IMR-90 (cell line): ENCODE results near the gene NGFR. TPM values are rescaled to one million over a fixed set of nuclear protein-coding genes. Genes with fewer than 3 reads are reported as not detected.

ENCODE experiments used
- ATAC-seq: fragments of 200-7000 bp; cut with Tn5 transposase; 2 replicates; pipeline ENCODE4 v1.9.1; 2020; ENCODE audit warnings: low read depth, mild to moderate bottlenecking, moderate library complexity
- BruUV-seq: library from RNA; stranded (reverse); fragments of 400-500 nt; replicated peaks from 2 replicates; lab custom pipeline; 2021; lab: Mats Ljungman, UMichigan
- CTCF ChIA-PET: fragments of 300-600 bp; formaldehyde crosslinking; extraction: SDS; loops from one replicate; lab custom pipeline; 2021; ENCODE audit warnings: antibody characterized with exemption; lab: Yijun Ruan, JAX
- POLR2A ChIA-PET: fragments of 300-600 bp; sonication (Branson Sonifier 250); formaldehyde crosslinking; loops from one replicate; lab custom pipeline; 2022; ENCODE audit warnings: antibody characterized with exemption; ENCODE audit not compliant: unreplicated experiment; lab: Charles Lee
- DNase-seq: peaks from one replicate; pipeline ENCODE4 v3.0.0; 2013
- H2AFZ ChIP-seq: replicated peaks from 2 replicates; pipeline ENCODE3; 2013; ENCODE audit warnings: low read length, mild to moderate bottlenecking; ENCODE audit not compliant: poor library complexity
- H2AK5ac ChIP-seq: 2 replicates; pipeline ENCODE4 v1.6.1; 2013; ENCODE audit warnings: low read depth, low read length, inconsistent platforms
- H2AK9ac ChIP-seq: replicated peaks from 2 replicates; pipeline ENCODE3; 2013; ENCODE audit warnings: mild to moderate bottlenecking, low read depth, low read length, moderate library complexity; ENCODE audit not compliant: poor library complexity
- H2BK120ac ChIP-seq: 2 replicates; pipeline ENCODE4 v1.6.1; 2013; ENCODE audit warnings: low read depth, low read length, inconsistent platforms
- H2BK15ac ChIP-seq: 3 replicates; pipeline ENCODE4 v1.6.1; 2013; ENCODE audit warnings: low read depth, low read length, inconsistent platforms
- H2BK20ac ChIP-seq: 2 replicates; pipeline ENCODE4 v1.6.1; 2013; ENCODE audit warnings: low read depth, mild to moderate bottlenecking, inconsistent platforms, low read length, moderate library complexity
- H2BK5ac ChIP-seq: 2 replicates; pipeline ENCODE4 v1.6.1; 2013; ENCODE audit warnings: mild to moderate bottlenecking, low read depth, low read length, inconsistent platforms; ENCODE audit not compliant: poor library complexity, severe bottlenecking
- H3K14ac ChIP-seq: replicated peaks from 2 replicates; pipeline ENCODE4 v1.6.1; 2013; ENCODE audit warnings: low read depth, low read length, inconsistent platforms
- H3K18ac ChIP-seq: 2 replicates; pipeline ENCODE4 v1.6.1; 2013; ENCODE audit warnings: low read depth, low read length, control low read depth
- H3K23ac ChIP-seq: 2 replicates; pipeline ENCODE4 v1.6.1; 2013; ENCODE audit warnings: low read depth, low read length, inconsistent platforms
- H3K27ac ChIP-seq: 2 replicates; pipeline ENCODE4 v1.5.1; 2013; ENCODE audit warnings: mild to moderate bottlenecking, control low read depth, low read length; ENCODE audit not compliant: insufficient read depth
- H3K27me3 ChIP-seq: 2 replicates; pipeline ENCODE4 v1.6.1; 2013; ENCODE audit warnings: low read length; ENCODE audit not compliant: control insufficient read depth, insufficient read depth
- H3K36me3 ChIP-seq: 2 replicates; pipeline ENCODE4 v1.6.1; 2013; ENCODE audit warnings: low read length, mixed read lengths; ENCODE audit not compliant: control insufficient read depth, insufficient read depth
- H3K4ac ChIP-seq: 2 replicates; pipeline ENCODE4 v1.6.1; 2013; ENCODE audit warnings: low read depth, low read length, inconsistent platforms
- H3K4me1 ChIP-seq: 2 replicates; pipeline ENCODE4 v1.6.1; 2013; ENCODE audit warnings: low read length, mixed read lengths; ENCODE audit not compliant: control insufficient read depth, insufficient read depth
- H3K4me2 ChIP-seq: 2 replicates; pipeline ENCODE4 v1.6.1; 2013; ENCODE audit warnings: low read depth, mild to moderate bottlenecking, control low read depth, low read length, moderate library complexity
- H3K4me3 ChIP-seq: 2 replicates; pipeline ENCODE4 v1.5.1; 2013; ENCODE audit warnings: low read depth, mild to moderate bottlenecking, control low read depth, low read length, moderate library complexity; ENCODE audit not compliant: insufficient read depth
- H3K56ac ChIP-seq: 2 replicates; pipeline ENCODE4 v1.6.1; 2013; ENCODE audit warnings: low read length, inconsistent platforms; ENCODE audit not compliant: insufficient read depth; ENCODE audit errors: extremely low read depth
- H3K79me1 ChIP-seq, 2 experiments: 2 replicates each; pipeline ENCODE4 v1.6.1; 2013; ENCODE audit warnings: low read length in 2 of 2, inconsistent platforms in 1 of 2, low read depth in 1 of 2
- H3K9ac ChIP-seq: 2 replicates; pipeline ENCODE4 v1.6.1; 2013; ENCODE audit warnings: low read depth, low read length, control low read depth
- H3K9me1 ChIP-seq: 2 replicates; pipeline ENCODE4 v1.6.1; 2013; ENCODE audit warnings: low read length, inconsistent platforms; ENCODE audit not compliant: insufficient read depth
- H3K9me3 ChIP-seq: 2 replicates; pipeline ENCODE4 v1.6.1; 2013; ENCODE audit warnings: low read length; ENCODE audit not compliant: control insufficient read depth, insufficient read depth
- H4K20me1 ChIP-seq: 2 replicates; pipeline ENCODE4 v1.6.1; 2013; ENCODE audit warnings: low read length, inconsistent platforms; ENCODE audit not compliant: insufficient read depth
- H4K5ac ChIP-seq: 2 replicates; pipeline ENCODE4 v1.6.1; 2013; ENCODE audit warnings: mild to moderate bottlenecking, low read depth, low read length, control low read depth
- H4K8ac ChIP-seq, 2 experiments: 2 replicates each; pipeline ENCODE4 v1.6.1; 2013; ENCODE audit warnings: low read depth in 2 of 2, low read length in 2 of 2, control low read depth in 1 of 2, inconsistent platforms in 1 of 2
- H4K91ac ChIP-seq: 2 replicates; pipeline ENCODE4 v1.6.1; 2013; ENCODE audit warnings: low read depth, low read length, inconsistent platforms; ENCODE audit not compliant: insufficient read depth
- BHLHE40 ChIP-seq: fragments of 150-350 bp; IDR thresholded peaks from 2 replicates; pipeline ENCODE4 v1.6.1; 2016; ENCODE audit warnings: mild to moderate bottlenecking, low read depth, low read length
- CHD1 ChIP-seq: IDR thresholded peaks from 2 replicates; pipeline ENCODE4 v1.6.1; 2012; ENCODE audit warnings: low read depth, low read length, improper control_type of control experiment
- ELK1 ChIP-seq: fragments of 150-350 bp; IDR thresholded peaks from 2 replicates; pipeline ENCODE4 v1.6.1; 2016; ENCODE audit warnings: low read depth, mild to moderate bottlenecking, low read length, moderate library complexity, borderline replicate concordance
- FOS ChIP-seq: fragments of 150-350 bp; IDR thresholded peaks from 2 replicates; pipeline ENCODE4 v1.6.1; 2016; ENCODE audit warnings: low read depth, low read length
- MAZ ChIP-seq: IDR thresholded peaks from 2 replicates; pipeline ENCODE4 v1.6.1; 2012; ENCODE audit warnings: low read depth, mild to moderate bottlenecking, low read length, improper control_type of control experiment, moderate library complexity, borderline replicate concordance
- MXI1 ChIP-seq: IDR thresholded peaks from 2 replicates; pipeline ENCODE4 v1.6.1; 2012; ENCODE audit warnings: low read depth, mild to moderate bottlenecking, low read length, moderate library complexity, borderline replicate concordance
- POLR2A ChIP-seq: IDR thresholded peaks from 2 replicates; pipeline ENCODE4 v1.6.1; 2012; ENCODE audit warnings: mild to moderate bottlenecking, low read depth, low read length
- RCOR1 ChIP-seq: IDR thresholded peaks from 2 replicates; pipeline ENCODE4 v1.6.1; 2012; ENCODE audit warnings: mild to moderate bottlenecking, low read length, improper control_type of control experiment; ENCODE audit not compliant: insufficient replicate concordance
- RFX5 ChIP-seq: IDR thresholded peaks from 2 replicates; pipeline ENCODE4 v1.8.0; 2012; ENCODE audit warnings: low read depth, mild to moderate bottlenecking, low read length, moderate library complexity
- SMC3 ChIP-seq: fragments of 150-350 bp; IDR thresholded peaks from 2 replicates; pipeline ENCODE4 v1.6.1; 2016; ENCODE audit warnings: low read depth, mild to moderate bottlenecking, antibody characterized with exemption, low read length, moderate library complexity
- USF2 ChIP-seq: fragments of 150-350 bp; IDR thresholded peaks from 2 replicates; pipeline ENCODE4 v1.6.1; 2017; ENCODE audit warnings: mild to moderate bottlenecking, antibody characterized with exemption, low read length, low read depth
- WGBS, 2 experiments: methylation state at CpG; one replicate each; pipeline versions ENCODE4 v1.1.5 to v1.1.7; 2013; ENCODE audit warnings: missing lambda C conversion rate in 2 of 2; ENCODE audit not compliant: insufficient read length in 1 of 2; ENCODE audit errors: extremely low coverage in 2 of 2; 5-methylcytosine and 5-hydroxymethylcytosine counted together
- dilution Hi-C: fragments of 300-500 bp; cut with HindIII; formaldehyde crosslinking; loops from one replicate; pipeline ENCODE4 v1.14.3; 2018; ENCODE audit warnings: low sequenced_read_pairs; ENCODE audit not compliant: unreplicated experiment
- in situ Hi-C: fragments of 300-500 bp; cut with MboI; formaldehyde crosslinking; loops from 3 replicates; pipeline ENCODE4 v1.14.3; 2019; ENCODE audit warnings: low sequenced_read_pairs, inconsistent platforms, mixed read lengths
- intact Hi-C: fragments of 100-400 bp; cut with micrococcal nuclease; formaldehyde crosslinking; loops from 2 replicates; pipeline ENCODE4 v1.10.0; 2022
- polyA plus RNA-seq, 3 experiments: library from polyadenylated mRNA; depleted of rRNA; stranded (reverse); fragments of >200 nt; gene quantifications; 2 replicates each; pipeline ENCODE4 v1.2.3, GENCODE V29; 2012; ENCODE audit warnings: low replicate concordance in 1 of 3
- total RNA-seq: library from RNA; depleted of rRNA; stranded (reverse); fragments of >200 nt; gene quantifications from 2 replicates; pipeline ENCODE4 v1.2.3, GENCODE V29; 2012

Gene NGFR
- total and polyA plus RNA-seq, 2 of the 4 experiments (the other 2 are of a cell fraction) = 0.15 to 0.18 TPM

GRCh38 chr17:49513044-49513395 is 17.9 kb downstream of the NGFR start:
- H3K18ac ChIP-seq = no peak overlapping the region
- H3K14ac ChIP-seq = no peak overlapping the region
- DNase-seq = no peak
- no peak overlapping the region for H3K56ac ChIP-seq
- WGBS, 2 experiments = 67% methylated on average over 3 of the region's 6 CpGs; no CpG with 5 or more reads in 1 of the 2 experiments
- intact Hi-C loops = no loop called here
- H2AK9ac ChIP-seq = no peak overlapping the region
- in situ Hi-C loops = no loop called here
- dilution Hi-C loops = no loop called here
- no peak overlapping the region for H2BK20ac ChIP-seq
- no peaks in the 10 kb centered on the region for H3K9me3 ChIP-seq
- H3K36me3 ChIP-seq = no peaks in the 10 kb centered on the region
- no peak overlapping the region for H4K5ac ChIP-seq
- H4K91ac ChIP-seq = no peak overlapping the region
- no peak overlapping the region for H3K4me2 ChIP-seq
- no peaks in the 10 kb centered on the region for H4K20me1 ChIP-seq
- H3K4ac ChIP-seq = no peak overlapping the region
- H3K4me1 ChIP-seq = peaks cover 13% of the 10 kb centered on the region
- H2AFZ ChIP-seq = no peak overlapping the region
- TF ChIP-seq CHD1 = no peak
- no peak for TF ChIP-seq RCOR1
- no peak for TF ChIP-seq MXI1
- no peak for TF ChIP-seq POLR2A
- no peak for TF ChIP-seq ELK1
- no peak for TF ChIP-seq USF2
- no peak for TF ChIP-seq SMC3
- TF ChIP-seq FOS = no peak
- no peak for TF ChIP-seq RFX5
- no peak for TF ChIP-seq MAZ
- no peak for TF ChIP-seq BHLHE40
- no peak overlapping the region for H3K27ac ChIP-seq
- no peak for ATAC-seq
- no peaks in the 10 kb centered on the region for H3K79me1 ChIP-seq
- no TSS peak for BruUV-seq
- H2AK5ac ChIP-seq = no peak overlapping the region
- H3K23ac ChIP-seq = no peak overlapping the region
- H2BK5ac ChIP-seq = no peak overlapping the region
- H2BK15ac ChIP-seq = no peak overlapping the region
- no peak overlapping the region for H3K9ac ChIP-seq
- H3K4me3 ChIP-seq = no peak overlapping the region
- peaks cover 35% of the 10 kb centered on the region for H3K27me3 ChIP-seq
- H3K9me1 ChIP-seq = peaks cover 8% of the 10 kb centered on the region; the same call in 1 of the 2 replicates
- CTCF ChIA-PET = no interaction called here
- POLR2A ChIA-PET = no interaction called here
- no peak overlapping the region for H2BK120ac ChIP-seq
- no peak overlapping the region for H4K8ac ChIP-seq
